Left ventricle myocardium inferior (tissue), 1 donor: ENCODE data around the gene NDST1. TPM values are rescaled to one million over a fixed set of nuclear protein-coding genes. Genes with fewer than 3 reads are reported as not detected.
A peak's percentile ranks its signal among the peaks of the same experiment; 100 is the strongest.

Experiments
- DNase-seq: peaks from one replicate; pipeline ENCODE4 v3.0.0-alpha.2; 2020
- H3K27ac ChIP-seq: fragments of 200-600 bp; replicated peaks from 2 replicates; pipeline ENCODE4 v1.8.0; 2021
- H3K27me3 ChIP-seq: fragments of 200-600 bp; 2 replicates; pipeline ENCODE4 v1.8.0; 2021; ENCODE audit warnings: low read depth
- H3K36me3 ChIP-seq: fragments of 200-600 bp; 2 replicates; pipeline ENCODE4 v1.8.0; 2021
- H3K4me1 ChIP-seq: fragments of 200-600 bp; 2 replicates; pipeline ENCODE4 v1.8.0; 2021
- H3K4me3 ChIP-seq: fragments of 200-600 bp; 2 replicates; pipeline ENCODE4 v1.8.0; 2021; ENCODE audit warnings: mild to moderate bottlenecking, moderate library complexity
- H3K9me3 ChIP-seq: fragments of 200-600 bp; replicated peaks from 2 replicates; pipeline ENCODE4 v1.8.0; 2021
- CTCF ChIP-seq: fragments of 200-600 bp; IDR thresholded peaks from 2 replicates; pipeline ENCODE4 v1.8.0; 2021; ENCODE audit warnings: antibody characterized with exemption, mild to moderate bottlenecking, borderline replicate concordance
- intact Hi-C: fragments of 100-400 bp; cut with micrococcal nuclease; formaldehyde crosslinking; loops from one replicate; pipeline ENCODE4 v1.11.0; 2022
- total RNA-seq: library from RNA; stranded (reverse); fragmentation: NEBNext Ultra II Directional; extraction: Animal tissue kit (Norgen Biotek cat#: 25700); gene quantifications from one replicate; pipeline ENCODE4 v1.2.1, GENCODE V29; 2021
- donor health status: DM: no; HTN: yes; CAD: no; lungs with severe emphysema.

The NDST1 gene
- total RNA-seq, 1 donor from 2014 or later = 58.9 TPM

GRCh38 chr5:150587856-150588595 is 80.1 kb downstream of the NDST1 start:
- H3K36me3 ChIP-seq = no peaks in the 10 kb centered on the region
- peaks cover 40% of the 10 kb centered on the region for H3K4me1 ChIP-seq
- H3K4me3 ChIP-seq = no peak overlapping the region
- TF ChIP-seq CTCF = no peak
- intact Hi-C loops = loop anchor here (5.0 kb wide), 1 partner anchor 69 kb away; no protein-coding TSS in a partner anchor
- no peak for DNase-seq
- no peaks in the 10 kb centered on the region for H3K27me3 ChIP-seq
- H3K27ac ChIP-seq = no peak overlapping the region
- no peaks in the 10 kb centered on the region for H3K9me3 ChIP-seq

GRCh38 chr5:150588596-150588890 is 80.6 kb downstream of the NDST1 start:
- H3K4me3 ChIP-seq = no peak overlapping the region
- no peaks in the 10 kb centered on the region for H3K27me3 ChIP-seq
- peaks cover 45% of the 10 kb centered on the region for H3K4me1 ChIP-seq
- no peaks in the 10 kb centered on the region for H3K9me3 ChIP-seq
- intact Hi-C loops = loop anchor here (5.0 kb wide), 1 partner anchor 69 kb away; no protein-coding TSS in a partner anchor
- no peak overlapping the region for H3K27ac ChIP-seq
- DNase-seq = no peak
- H3K36me3 ChIP-seq = no peaks in the 10 kb centered on the region
- no peak for TF ChIP-seq CTCF

- Histone ChIP-seq H3K4me3 (no peak overlapping the region), H3K27me3 (no peaks in the 10 kb centered on the region), H3K36me3 (no peaks in the 10 kb centered on the region), H3K27ac (peak overlapping the region; percentile 72), H3K4me1 (peaks cover 60% of the 10 kb centered on the region), H3K9me3 (no peaks in the 10 kb centered on the region)
- TF ChIP-seq CTCF = peak; percentile 86
- intact Hi-C loops = loop anchor here (5.0 kb wide), 1 partner anchor 67 kb away; no protein-coding TSS in a partner anchor
- peak; percentile 78 for DNase-seq
Measured at GRCh38 chr5:150589862-150590601, 82.1 kb downstream of the NDST1 start.

GRCh38 chr5:150590979-150591695 is 83.2 kb downstream of the NDST1 start:
- DNase-seq = peak; percentile 62
- H3K4me1 ChIP-seq = peaks cover 68% of the 10 kb centered on the region
- H3K36me3 ChIP-seq = no peaks in the 10 kb centered on the region
- H3K27me3 ChIP-seq = no peaks in the 10 kb centered on the region
- no peak overlapping the region for H3K4me3 ChIP-seq
- TF ChIP-seq CTCF = peak; percentile 9
- H3K9me3 ChIP-seq = no peaks in the 10 kb centered on the region
- intact Hi-C loops = no loop called here
- H3K27ac ChIP-seq = peak overlapping the region; percentile 72

GRCh38 chr5:150593593-150593992 is 85.7 kb downstream of the NDST1 start:
- no peaks in the 10 kb centered on the region for H3K27me3 ChIP-seq
- peak overlapping the region; percentile 90 for H3K27ac ChIP-seq
- H3K4me1 ChIP-seq = peaks cover 92% of the 10 kb centered on the region
- DNase-seq = no peak
- H3K4me3 ChIP-seq = no peak overlapping the region
- no peak for TF ChIP-seq CTCF
- H3K36me3 ChIP-seq = no peaks in the 10 kb centered on the region
- intact Hi-C loops = no loop called here
- no peaks in the 10 kb centered on the region for H3K9me3 ChIP-seq
